ENCODE measurements around the gene CYP3A5. TPM values are rescaled to one million over a fixed set of nuclear protein-coding genes. Genes with fewer than 3 reads are reported as not detected.
A peak's percentile ranks its signal among the peaks of the same experiment; 100 is the strongest.

Gene CYP3A5
- total and polyA plus RNA-seq, 2 of the 13 experiments (the other 11 are each of a cell fraction or from before 2014, with no cell fraction given): 5.7 to 9.3 TPM

- TF ChIP-seq AHDC1 (CRISPR knock-in tag; IDR thresholded peaks at IDR 0.05; ENCODE audit: borderline replicate concordance) (peak; percentile 76; the same call in 1 of the 2 replicates), TFAP4 (IDR thresholded peaks at IDR 0.05; ENCODE audit: borderline replicate concordance, low read depth) (peak; percentile 88), SRF (IDR thresholded peaks at IDR 0.05; ENCODE audit: low read depth, low read length) (no peak), PHF5A (CRISPR knock-in tag; IDR thresholded peaks at IDR 0.05; ENCODE audit: low read depth, unreplicated experiment) (peak; percentile 31), FOXP1 (IDR thresholded peaks at IDR 0.05) (peak; percentile 34; the same call in 1 of the 2 replicates), FOXP1 (CRISPR knock-in tag; IDR thresholded peaks at IDR 0.05) (peak; percentile 93), SOX6 (IDR thresholded peaks at IDR 0.05) (no peak), SOX6 (CRISPR knock-in tag; IDR thresholded peaks at IDR 0.05) (peak; percentile 70; the same call in 1 of the 2 replicates), DMAP1 (CRISPR knock-in tag; IDR thresholded peaks at IDR 0.05) (peak; percentile 57; the same call in 1 of the 2 replicates), HNF4G (IDR thresholded peaks at IDR 0.05; ENCODE audit: borderline replicate concordance, low read depth, low read length) (peak; percentile 73), HNF4G (CRISPR knock-in tag; IDR thresholded peaks at IDR 0.05; ENCODE audit: borderline replicate concordance, low read depth) (no peak), SKIL (CRISPR knock-in tag; IDR thresholded peaks at IDR 0.05; ENCODE audit: borderline replicate concordance) (peak; percentile 58; the same call in 1 of the 2 replicates), BCL6 (CRISPR knock-in tag; IDR thresholded peaks at IDR 0.05) (peak; percentile 66), ASH2L (IDR thresholded peaks at IDR 0.05; ENCODE audit: insufficient read length, low read depth, low read length) (peak; percentile 27), FOXA1 (IDR thresholded peaks at IDR 0.05) (no peak), FOXA1 (CRISPR knock-in tag; IDR thresholded peaks at IDR 0.05) (peak; percentile 57), PHF21A (CRISPR knock-in tag; IDR thresholded peaks at IDR 0.05) (peak; percentile 71), SAP130 (CRISPR knock-in tag; IDR thresholded peaks at IDR 0.05; ENCODE audit: low read depth) (peak; percentile 57), ETV5 (CRISPR knock-in tag; IDR thresholded peaks at IDR 0.05; ENCODE audit: borderline replicate concordance) (peak; percentile 91; the same call in 1 of the 2 replicates), ZBTB20 (CRISPR knock-in tag; IDR thresholded peaks at IDR 0.05; ENCODE audit: borderline replicate concordance, low read depth) (peak; percentile 38; the same call in 1 of the 2 replicates), TARDBP (CRISPR knock-in tag; IDR thresholded peaks at IDR 0.05) (peak; percentile 64; the same call in 1 of the 2 replicates)
- TF ChIP-seq, protein P1, sequence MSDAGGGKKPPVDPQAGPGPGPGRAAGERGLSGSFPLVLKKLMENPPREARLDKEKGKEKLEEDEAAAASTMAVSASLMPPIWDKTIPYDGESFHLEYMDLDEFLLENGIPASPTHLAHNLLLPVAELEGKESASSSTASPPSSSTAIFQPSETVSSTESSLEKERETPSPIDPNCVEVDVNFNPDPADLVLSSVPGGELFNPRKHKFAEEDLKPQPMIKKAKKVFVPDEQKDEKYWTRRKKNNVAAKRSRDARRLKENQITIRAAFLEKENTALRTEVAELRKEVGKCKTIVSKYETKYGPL (CRISPR knock-in tag; IDR thresholded peaks at IDR 0.05): peak; percentile 72; the same call in 1 of the 2 replicates
Measured at GRCh38 chr7:99719996-99720769, 40.4 kb upstream of the CYP3A5 start (continued).

Data from HepG2 (cell line).